ENCODE measurements around the gene OSBPL3.

DNA sequence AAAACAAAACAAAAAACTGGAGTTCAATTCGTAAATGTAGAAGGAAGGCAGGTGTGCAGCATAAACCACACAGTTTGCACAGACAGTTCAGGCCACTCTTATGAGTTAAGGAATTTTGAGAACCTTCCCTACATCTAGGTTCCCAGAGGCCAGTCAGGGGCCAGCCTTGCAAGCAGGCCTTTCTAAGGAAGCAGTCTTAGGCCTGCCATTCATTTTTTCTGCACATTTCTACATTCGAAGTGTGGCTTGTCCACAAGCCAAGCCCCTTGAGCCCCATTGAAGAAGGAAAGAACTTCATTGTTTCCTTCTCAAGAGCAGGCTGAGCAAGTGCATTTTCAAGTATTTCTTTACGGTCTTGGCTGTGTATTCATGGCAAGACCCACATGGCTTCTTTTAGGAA lies 11.4 kb upstream of the OSBPL3 start:
- TF ChIP-seq, protein P1, sequence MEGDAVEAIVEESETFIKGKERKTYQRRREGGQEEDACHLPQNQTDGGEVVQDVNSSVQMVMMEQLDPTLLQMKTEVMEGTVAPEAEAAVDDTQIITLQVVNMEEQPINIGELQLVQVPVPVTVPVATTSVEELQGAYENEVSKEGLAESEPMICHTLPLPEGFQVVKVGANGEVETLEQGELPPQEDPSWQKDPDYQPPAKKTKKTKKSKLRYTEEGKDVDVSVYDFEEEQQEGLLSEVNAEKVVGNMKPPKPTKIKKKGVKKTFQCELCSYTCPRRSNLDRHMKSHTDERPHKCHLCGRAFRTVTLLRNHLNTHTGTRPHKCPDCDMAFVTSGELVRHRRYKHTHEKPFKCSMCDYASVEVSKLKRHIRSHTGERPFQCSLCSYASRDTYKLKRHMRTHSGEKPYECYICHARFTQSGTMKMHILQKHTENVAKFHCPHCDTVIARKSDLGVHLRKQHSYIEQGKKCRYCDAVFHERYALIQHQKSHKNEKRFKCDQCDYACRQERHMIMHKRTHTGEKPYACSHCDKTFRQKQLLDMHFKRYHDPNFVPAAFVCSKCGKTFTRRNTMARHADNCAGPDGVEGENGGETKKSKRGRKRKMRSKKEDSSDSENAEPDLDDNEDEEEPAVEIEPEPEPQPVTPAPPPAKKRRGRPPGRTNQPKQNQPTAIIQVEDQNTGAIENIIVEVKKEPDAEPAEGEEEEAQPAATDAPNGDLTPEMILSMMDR (IDR thresholded peaks at IDR 0.05 in 4 of 5, conservative IDR thresholded peaks at IDR 0.05 in 1 of 5) = no peak
- no peak for TF ChIP-seq POLR2A (IDR thresholded peaks at IDR 0.05)

All from gastrocnemius medialis (tissue), 4 donors.